ENCODE measurements around the gene MRC2.
"Not testable (repeated sequence)": the region's sequence is repeated elsewhere in the genome, so short reads cannot be mapped to it uniquely, and the experiment has no call there.

Gene MRC2

DNA sequence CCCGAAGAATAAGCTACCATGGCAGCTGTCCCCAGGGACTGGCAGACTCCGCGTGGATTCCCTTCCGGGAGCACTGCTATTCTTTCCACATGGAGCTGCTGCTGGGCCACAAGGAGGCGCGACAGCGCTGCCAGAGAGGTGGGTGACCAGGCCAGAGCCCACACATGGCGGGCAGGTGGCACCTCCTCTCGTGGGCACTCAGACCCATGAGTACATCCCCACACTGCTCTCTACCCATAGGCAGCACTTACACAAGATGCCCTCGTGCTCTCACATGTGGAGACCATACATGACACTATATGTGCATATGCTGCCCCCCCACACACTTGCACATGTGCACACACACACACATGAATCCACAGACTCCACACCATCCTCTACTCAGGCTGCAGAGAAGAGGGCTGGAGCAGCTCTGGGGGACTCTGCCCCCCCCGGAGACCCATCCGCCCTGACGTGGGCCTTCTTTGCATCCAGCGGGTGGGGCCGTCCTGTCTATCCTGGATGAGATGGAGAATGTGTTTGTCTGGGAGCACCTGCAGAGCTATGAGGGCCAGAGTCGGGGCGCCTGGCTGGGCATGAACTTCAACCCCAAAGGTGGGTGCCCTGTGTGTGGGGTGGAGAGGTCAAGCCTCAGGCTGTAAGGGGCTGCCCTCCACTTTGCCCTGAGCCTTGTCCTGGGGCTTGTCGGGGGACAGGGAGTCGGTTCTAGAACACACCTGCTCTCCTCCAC, 62.9 kb downstream of the MRC2 start:
- no peak for DNase-seq

DNA sequence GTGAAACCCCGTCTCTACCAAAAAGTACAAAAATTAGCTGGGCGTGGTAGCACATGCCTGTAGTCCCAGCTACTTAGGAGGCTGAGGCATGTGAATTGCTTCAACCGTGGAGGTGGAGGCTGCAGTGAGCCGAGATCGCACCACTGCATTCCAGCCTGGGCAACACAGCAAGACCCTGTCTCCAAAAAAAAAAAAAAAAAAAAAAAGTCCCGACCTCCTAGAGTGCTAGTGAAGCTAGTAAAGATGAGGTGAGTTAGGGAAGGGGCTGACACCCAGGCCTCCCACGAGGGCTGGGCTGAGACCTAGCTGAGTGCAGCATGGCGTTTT, 64.1 kb downstream of the MRC2 start:
- in situ Hi-C loops (cut with HindIII; ENCODE audit: low pct_ligation_motif_present, low sequenced_read_pairs); DNase-seq; H3K27ac ChIP-seq; H3K27me3 ChIP-seq (replicated peaks); H3K4me3 ChIP-seq (ENCODE audit: low read depth, low read length): not testable (repeated sequence)
- peaks cover 70% of the 10 kb centered on the region for H3K36me3 ChIP-seq (replicated peaks)

More for the DNA sequence above, 62.9 kb downstream of the MRC2 start:
- no peak overlapping the region for H3K4me3 ChIP-seq (ENCODE audit: low read depth, low read length)
- TF ChIP-seq, protein P1, sequence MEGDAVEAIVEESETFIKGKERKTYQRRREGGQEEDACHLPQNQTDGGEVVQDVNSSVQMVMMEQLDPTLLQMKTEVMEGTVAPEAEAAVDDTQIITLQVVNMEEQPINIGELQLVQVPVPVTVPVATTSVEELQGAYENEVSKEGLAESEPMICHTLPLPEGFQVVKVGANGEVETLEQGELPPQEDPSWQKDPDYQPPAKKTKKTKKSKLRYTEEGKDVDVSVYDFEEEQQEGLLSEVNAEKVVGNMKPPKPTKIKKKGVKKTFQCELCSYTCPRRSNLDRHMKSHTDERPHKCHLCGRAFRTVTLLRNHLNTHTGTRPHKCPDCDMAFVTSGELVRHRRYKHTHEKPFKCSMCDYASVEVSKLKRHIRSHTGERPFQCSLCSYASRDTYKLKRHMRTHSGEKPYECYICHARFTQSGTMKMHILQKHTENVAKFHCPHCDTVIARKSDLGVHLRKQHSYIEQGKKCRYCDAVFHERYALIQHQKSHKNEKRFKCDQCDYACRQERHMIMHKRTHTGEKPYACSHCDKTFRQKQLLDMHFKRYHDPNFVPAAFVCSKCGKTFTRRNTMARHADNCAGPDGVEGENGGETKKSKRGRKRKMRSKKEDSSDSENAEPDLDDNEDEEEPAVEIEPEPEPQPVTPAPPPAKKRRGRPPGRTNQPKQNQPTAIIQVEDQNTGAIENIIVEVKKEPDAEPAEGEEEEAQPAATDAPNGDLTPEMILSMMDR (IDR thresholded peaks at IDR 0.05; ENCODE audit: low read depth, low read length, missing control alignments): no peak
- peaks cover 82% of the 10 kb centered on the region for H3K36me3 ChIP-seq (replicated peaks)
- H3K27me3 ChIP-seq (replicated peaks): no peaks in the 10 kb centered on the region
- H3K27ac ChIP-seq: no peak overlapping the region
- in situ Hi-C loops (cut with HindIII; ENCODE audit: low pct_ligation_motif_present, low sequenced_read_pairs): no loop called here

DNA sequence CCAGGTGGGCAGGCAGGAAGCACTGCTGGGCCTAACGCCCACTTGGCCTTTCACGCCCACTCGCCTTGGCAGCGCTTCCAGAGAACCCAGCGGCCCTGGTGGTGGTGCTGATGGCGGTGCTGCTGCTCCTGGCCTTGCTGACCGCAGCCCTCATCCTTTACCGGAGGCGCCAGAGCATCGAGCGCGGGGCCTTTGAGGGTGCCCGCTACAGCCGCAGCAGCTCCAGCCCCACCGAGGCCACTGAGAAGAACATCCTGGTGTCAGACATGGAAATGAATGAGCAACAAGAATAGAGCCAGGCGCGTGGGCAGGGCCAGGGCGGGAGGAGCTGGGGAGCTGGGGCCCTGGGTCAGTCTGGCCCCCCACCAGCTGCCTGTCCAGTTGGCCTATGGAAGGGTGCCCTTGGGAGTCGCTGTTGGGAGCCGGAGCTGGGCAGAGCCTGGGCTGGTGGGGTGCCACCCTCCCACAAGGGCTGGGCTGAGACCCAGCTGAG, 64.7 kb downstream of the MRC2 start:
- Histone ChIP-seq H3K27ac (no peak overlapping the region), H3K4me3 (ENCODE audit: low read depth, low read length) (no peak overlapping the region), H3K36me3 (replicated peaks) (peaks cover 63% of the 10 kb centered on the region), H3K27me3 (replicated peaks) (no peaks in the 10 kb centered on the region)
- TF ChIP-seq, protein P1 (IDR thresholded peaks at IDR 0.05; ENCODE audit: low read depth, low read length, missing control alignments): no peak
- in situ Hi-C loops (cut with HindIII; ENCODE audit: low pct_ligation_motif_present, low sequenced_read_pairs): no loop called here
- DNase-seq: no peak

DNA sequence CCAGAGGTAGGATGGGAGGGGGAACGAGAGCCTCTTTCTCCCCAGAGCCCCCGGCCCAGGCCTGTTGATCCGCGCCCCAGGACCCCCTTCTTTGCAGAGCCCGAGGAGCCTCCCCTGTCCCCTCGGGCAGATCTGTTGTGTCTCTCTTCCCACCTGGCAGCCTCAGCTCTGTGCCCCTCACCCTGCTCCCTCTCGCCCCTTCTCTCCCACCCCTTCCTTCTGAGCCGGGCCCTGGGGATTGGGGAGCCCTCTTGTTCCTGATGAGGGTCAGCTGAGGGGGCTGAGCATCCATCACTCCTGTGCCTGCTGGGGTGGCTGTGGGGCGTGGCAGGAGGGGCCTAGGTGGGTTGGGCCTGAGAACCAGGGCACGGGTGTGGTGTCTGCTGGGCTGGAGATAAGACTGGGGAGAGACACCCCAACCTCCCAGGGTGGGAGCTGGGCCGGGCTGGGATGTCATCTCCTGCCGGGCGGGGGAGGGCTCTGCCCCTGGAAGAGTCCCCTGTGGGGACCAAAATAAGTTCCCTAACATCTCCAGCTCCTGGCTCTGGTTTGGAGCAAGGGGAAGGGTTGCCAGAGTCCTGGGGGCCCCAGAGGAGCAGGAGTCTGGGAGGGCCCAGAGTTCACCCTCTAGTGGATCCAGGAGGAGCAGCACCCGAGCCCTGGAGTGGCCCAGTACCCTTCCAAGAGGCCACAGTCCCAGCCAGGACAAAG, 65.4 kb downstream of the MRC2 start:
- no peak for DNase-seq
- Histone ChIP-seq H3K36me3 (replicated peaks) (peaks cover 57% of the 10 kb centered on the region), H3K27me3 (replicated peaks) (no peaks in the 10 kb centered on the region), H3K4me3 (ENCODE audit: low read depth, low read length) (no peak overlapping the region), H3K27ac (no peak overlapping the region)
- TF ChIP-seq, protein P1 (IDR thresholded peaks at IDR 0.05; ENCODE audit: low read depth, low read length, missing control alignments): peak; percentile 76
- in situ Hi-C loops (cut with HindIII; ENCODE audit: low pct_ligation_motif_present, low sequenced_read_pairs): no loop called here

DNA sequence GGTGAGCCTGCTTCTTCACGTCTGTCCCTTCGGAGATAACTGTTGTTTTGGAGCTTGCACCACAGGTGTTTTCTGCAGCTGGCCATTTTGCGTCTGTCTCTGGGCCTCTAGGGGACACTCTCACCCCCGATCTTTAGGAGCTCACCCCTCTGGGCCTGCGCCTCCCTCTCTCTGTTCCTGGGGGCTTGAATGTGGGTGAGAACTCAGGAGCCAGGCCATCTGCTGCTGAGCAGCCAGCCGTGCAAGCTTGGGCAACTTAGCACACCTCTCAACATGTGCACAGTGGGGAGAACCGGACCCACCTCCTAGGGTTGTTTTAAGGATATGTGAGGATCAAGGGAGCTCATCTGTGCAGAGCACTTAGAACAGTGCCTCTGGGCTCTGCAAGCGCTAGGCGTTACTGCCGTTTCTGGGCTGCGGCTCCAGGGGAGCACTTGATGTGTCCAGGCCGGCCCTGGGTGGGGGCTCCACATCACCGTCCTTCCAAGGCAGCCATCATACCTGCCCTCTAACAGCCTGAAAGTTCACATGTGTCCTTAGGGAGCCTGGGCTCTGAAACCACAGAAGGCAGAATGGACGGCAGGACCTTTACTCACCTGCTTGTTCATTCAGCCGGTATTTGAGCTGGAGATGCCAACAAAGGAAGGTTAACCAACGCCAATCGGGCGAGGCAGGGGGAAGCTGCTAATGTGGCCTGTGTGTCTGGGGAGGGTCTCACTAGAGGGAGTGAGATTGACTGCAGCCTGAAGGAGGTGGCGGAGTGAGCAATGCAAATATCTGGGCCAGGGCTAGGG, 66.3 kb downstream of the MRC2 start:
- in situ Hi-C loops (cut with HindIII; ENCODE audit: low pct_ligation_motif_present, low sequenced_read_pairs): no loop called here
- TF ChIP-seq, protein P1 (IDR thresholded peaks at IDR 0.05; ENCODE audit: low read depth, low read length, missing control alignments): no peak
- no peak overlapping the region for H3K4me3 ChIP-seq (ENCODE audit: low read depth, low read length)
- peaks cover 49% of the 10 kb centered on the region for H3K36me3 ChIP-seq (replicated peaks)
- no peak overlapping the region for H3K27ac ChIP-seq
- H3K27me3 ChIP-seq (replicated peaks): no peaks in the 10 kb centered on the region
- DNase-seq: no peak

DNA sequence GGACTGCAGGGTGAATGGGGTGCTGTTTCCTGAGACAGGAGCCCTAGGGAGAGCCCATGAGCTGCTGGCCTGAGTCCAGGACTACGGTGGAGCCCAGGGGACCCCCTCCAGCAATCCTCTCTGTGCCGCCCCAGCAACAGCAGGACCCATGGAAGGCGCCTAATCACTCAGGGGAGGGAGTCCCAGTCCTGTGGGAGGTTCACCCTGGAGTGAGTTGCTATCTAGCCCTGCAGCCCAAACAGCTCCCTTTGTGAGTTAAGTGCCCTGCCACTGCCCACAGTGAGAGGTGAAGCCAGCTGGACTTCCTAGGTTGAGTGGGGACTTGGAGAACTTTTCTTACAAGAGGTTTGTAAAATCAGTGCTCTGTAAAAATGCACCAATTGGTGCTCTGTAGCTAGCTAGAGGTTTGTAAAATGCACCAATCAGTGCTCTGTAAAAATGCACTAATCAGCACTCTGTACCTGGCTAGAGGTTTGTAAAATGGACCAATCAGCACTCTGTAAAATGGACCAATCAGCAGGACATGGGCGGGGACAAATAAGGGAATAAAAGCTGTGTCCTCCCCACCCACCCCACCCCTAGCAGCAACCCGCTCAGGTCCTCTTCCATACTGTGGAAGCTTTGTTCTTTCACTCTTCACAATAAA, 67.7 kb downstream of the MRC2 start:
- peaks cover 35% of the 10 kb centered on the region for H3K36me3 ChIP-seq (replicated peaks)
- H3K27me3 ChIP-seq (replicated peaks); in situ Hi-C loops (cut with HindIII; ENCODE audit: low pct_ligation_motif_present, low sequenced_read_pairs); H3K27ac ChIP-seq; H3K4me3 ChIP-seq (ENCODE audit: low read depth, low read length); DNase-seq: not testable (repeated sequence)

All from brain microvascular endothelial cell (primary cell).